IPS-NIHi7 (cell line): ENCODE results near the gene OTUD1.

ENCODE experiments used
- DNase-seq: peaks from one replicate; pipeline ENCODE4 v3.0.0; 2012; ENCODE audit warnings: mixed read lengths; ENCODE audit errors: extremely low spot score

Gene OTUD1

DNA sequence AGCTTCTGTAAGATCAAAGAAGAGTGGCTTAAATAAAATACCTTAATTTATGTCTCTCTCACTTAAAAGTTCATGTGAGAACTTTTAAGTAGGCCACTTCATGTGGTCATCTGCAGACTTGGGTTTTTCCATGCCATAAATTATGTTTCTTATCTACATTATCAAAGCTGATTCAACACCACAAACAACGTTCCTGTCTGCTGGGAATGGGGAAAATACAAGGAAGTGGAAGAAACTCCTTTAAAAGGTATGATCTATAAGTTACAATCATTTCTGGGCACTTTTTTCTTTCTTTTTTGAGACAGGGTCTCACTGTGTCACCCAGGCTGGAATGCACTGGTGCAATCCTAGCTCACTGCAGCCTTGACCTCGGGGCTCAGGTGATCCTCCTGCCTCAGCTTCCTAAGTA lies 16.9 kb upstream of the OTUD1 start:
- DNase-seq, result no peak

DNA sequence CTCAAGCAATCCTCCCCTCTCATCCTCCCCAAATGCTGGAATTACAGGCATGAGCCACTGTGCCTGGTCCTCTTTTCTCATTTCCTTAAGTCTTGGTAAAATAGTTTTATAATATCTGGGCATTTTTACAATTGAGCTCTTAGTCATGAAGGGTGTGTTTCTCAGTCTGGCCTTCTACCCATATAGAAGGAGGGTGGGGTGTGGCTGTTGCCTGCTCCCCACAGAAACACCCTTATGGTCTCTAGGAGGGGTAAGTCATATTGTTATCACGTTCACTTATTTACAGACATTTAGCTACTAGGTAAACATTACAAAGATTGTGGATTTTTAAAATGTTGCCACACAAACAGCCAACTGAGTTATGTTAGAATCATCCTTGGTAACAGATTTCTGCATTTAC lies 6.7 kb upstream of the OTUD1 start:
- no peak for DNase-seq

DNA sequence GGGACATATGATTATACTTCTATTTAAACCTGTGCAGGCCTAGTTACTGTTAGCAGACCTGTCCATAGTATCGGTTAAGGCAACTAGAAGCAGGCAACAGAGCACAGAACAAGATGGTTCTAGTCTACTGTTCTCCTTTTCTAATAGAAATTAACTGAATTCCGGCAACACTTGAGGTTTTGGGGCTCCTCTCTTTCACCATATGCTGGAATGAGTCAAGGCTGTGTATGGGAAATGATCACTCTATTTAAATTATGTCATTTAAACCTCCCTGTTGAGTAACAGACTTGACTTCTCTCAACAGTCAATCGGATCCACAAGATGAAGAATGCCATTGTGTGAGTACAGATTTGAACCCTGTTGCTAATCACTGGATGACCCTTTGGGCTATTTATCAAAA lies 6.2 kb upstream of the OTUD1 start:
- no peak for DNase-seq

DNA sequence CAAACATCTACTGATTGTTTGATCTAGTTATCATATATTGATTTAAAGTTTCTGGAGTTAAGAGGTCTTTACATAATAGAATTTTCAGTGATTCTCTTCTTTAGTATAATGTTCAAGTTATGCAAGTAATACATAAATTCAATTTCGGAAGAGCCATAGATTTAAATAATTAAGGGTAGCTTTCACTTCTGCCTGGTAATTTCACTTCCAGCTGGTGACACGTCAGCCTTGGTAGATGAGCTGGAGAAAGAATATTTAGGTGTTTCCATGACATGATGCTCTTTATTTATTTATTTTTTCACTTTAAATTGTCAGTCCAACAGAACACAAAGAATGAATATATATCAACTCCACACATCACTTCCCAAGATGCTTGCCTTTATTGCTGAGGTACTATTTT lies 5.2 kb upstream of the OTUD1 start:
- DNase-seq, result no peak

DNA sequence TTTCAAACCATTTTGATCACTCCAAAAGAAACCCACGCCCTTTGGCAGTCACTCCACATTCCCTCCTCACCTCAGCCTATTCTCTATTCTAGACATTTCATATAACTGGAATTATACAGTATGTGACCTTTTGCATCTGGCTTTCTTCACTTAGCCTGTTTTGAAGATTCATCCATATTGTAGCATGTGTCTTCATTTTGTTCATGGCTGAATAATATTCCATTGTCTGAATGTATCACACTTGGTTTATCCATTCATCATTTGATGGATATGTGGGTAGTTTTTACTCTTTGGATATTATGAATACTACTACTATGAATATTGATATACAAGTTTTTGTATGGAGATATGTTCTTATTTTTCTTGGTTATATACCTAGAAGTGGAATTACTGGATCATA lies 3.5 kb upstream of the OTUD1 start:
- DNase-seq, result no peak

DNA sequence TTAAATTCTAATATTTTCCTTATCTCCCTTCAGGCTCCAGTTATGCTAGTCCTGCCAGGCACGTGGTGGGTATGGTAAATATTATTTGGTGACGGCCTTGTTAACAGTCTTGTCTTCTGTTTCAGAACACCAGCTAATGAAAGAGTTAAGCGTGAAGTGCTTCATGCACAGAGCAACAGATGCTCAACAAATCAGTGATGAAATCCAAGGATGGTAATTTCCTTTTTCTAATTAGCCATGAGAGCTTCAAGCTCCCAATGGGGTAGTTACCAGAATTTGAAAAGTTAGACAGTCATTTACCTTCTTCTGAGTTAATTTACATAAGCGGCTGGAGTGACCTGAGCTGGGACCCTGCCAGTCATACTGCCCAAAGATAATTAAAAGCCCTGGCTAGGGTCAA lies 1.9 kb upstream of the OTUD1 start:
- no peak for DNase-seq

DNA sequence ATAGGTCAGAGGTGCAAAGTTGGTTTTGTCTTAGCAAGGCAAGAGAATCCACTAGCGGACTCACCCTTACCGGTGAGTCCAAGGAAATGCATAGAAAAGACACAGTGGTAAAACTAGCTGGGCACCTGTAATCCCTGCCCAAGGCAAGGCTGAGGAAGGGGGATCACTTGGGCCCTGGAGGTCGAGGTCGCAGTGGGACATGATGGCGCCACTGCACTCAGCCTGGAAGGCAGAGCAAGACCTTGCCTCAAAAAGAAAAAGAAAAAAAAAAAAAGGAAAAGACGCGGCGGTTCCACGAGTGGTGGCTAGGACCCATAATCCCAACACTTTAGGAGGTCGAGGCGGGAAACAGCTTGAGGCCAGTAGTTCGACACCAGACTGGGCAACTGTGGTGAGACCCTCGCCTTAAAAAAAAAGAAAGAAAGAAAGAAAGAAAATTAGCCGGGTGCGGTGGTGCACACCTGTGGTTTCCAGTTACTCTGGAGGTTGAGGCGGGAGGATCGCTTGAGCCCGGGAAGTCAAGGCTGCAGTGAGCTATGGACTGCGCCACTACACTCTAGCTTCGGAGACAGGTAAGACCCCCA lies 820 bp upstream of the OTUD1 start:
- no peak for DNase-seq

DNA sequence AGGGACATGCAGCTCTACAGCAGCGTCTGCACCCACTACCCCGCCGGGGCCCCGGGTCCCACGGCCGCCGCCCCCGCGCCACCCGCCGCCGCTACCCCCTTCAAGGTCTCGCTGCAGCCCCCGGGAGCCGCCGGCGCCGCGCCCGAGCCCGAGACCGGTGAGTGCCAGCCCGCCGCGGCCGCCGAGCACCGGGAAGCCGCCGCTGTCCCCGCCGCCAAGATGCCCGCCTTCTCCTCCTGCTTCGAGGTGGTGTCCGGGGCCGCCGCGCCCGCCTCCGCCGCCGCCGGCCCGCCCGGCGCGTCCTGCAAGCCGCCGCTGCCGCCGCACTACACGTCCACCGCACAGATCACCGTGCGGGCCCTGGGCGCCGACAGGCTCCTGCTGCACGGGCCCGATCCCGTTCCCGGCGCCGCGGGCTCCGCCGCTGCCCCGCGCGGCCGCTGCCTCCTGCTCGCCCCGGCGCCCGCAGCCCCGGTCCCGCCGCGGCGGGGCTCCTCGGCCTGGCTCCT lies 631 bp downstream of the OTUD1 start:
- peak; percentile 27 for DNase-seq

DNA sequence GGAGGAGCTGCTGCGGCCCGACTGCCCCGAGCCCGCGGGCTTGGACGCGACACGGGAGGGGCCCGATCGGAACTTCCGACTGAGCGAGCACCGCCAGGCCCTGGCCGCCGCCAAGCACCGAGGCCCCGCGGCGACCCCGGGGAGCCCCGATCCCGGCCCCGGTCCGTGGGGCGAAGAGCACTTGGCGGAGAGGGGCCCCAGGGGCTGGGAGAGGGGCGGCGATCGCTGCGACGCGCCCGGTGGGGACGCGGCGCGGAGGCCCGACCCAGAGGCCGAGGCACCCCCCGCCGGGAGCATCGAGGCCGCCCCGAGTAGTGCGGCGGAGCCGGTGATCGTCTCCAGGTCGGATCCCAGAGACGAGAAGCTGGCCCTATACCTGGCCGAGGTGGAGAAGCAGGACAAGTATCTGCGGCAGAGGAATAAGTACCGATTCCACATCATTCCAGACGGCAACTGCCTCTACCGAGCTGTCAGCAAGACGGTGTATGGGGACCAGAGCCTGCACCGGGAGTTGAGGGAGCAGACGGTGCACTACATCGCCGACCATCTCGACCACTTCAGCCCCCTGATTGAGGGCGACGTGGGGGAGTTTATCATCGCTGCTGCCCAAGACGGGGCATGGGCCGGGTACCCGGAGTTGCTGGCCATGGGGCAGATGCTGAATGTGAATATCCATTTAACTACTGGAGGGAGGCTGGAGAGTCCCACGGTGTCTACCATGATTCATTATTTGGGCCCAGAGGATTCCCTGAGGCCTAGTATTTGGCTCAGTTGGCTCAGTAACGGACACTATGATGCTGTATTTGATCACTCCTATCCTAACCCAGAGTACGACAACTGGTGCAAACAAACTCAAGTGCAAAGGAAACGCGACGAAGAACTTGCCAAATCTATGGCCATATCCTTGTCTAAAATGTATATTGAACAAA lies 1.4 kb downstream of the OTUD1 start:
- DNase-seq, result peak; percentile 22

DNA sequence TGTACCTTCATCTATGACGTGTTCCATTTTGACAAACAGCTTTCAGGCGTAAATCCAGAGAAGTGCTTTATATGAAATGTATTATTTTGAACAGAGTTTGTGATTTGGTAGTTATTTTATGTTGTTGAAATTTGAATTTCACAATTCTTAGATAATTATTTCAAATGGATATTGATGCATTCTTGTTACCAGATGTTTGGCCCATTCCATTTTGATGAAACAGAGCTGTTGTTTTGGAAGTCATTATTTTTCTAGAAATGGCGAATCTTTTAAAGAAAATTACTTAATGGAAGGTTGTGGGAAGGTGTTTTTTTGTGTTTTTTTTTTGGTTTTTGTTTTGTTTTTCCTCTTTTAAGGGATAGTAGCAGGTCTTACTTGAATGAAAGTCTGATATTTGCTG lies 2.4 kb downstream of the OTUD1 start:
- no peak for DNase-seq

DNA sequence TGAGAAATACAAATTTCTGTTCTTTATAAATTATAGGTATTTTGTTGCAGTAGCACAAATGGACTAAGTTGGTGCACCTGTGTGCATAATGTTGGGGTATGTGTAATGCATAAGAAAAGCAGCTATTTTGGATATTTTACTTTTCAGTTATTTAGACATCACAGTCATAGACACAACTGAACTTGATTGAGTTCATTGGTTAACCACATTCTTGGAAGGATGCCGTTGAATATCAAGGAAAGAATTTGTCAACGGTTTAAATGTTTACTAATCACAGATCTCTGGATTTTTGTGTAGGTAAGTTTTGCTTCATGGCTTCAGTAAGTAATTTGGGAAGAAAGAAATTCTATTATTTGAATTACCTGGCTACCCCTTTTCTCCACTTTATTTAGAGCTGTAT lies 4.1 kb downstream of the OTUD1 start:
- DNase-seq, result no peak

DNA sequence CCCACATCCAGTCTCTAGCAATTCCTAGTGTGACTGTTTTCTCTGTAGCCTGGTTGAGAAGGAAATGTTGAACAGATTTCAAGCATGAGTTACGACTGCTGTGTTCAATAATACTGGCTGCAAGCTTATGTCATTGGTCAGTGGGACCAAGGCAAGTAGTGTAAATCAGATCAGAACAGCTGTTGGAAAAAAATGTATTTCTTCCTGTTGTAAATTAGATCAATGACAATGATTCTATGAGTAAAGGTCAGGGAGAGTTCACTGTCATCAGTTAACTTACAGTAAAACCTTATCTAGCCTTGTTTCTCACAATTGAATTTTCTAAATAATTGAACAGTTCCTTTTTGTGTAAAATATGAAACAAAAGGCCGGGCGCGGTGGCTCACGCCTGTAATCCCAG lies 6.7 kb downstream of the OTUD1 start:
- DNase-seq, result no peak

DNA sequence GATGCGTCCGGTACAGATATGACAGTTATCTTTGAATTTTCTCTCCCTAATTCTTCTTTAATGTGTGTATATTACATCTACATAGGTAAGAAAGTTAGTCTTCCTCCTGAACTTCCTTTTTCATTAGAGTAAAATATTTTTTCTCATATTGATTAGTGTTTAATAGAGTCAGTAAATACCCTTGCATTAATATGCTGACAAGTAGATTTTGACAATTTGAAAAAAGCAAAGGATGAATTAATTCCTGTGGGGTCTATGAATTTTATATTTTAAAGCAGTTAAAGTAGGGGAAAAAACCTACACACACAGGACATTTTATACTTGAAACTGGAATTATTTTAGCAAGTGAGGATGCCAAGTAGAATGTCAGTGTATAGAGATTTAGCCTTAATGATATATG lies 9.4 kb downstream of the OTUD1 start:
- DNase-seq, result no peak

DNA sequence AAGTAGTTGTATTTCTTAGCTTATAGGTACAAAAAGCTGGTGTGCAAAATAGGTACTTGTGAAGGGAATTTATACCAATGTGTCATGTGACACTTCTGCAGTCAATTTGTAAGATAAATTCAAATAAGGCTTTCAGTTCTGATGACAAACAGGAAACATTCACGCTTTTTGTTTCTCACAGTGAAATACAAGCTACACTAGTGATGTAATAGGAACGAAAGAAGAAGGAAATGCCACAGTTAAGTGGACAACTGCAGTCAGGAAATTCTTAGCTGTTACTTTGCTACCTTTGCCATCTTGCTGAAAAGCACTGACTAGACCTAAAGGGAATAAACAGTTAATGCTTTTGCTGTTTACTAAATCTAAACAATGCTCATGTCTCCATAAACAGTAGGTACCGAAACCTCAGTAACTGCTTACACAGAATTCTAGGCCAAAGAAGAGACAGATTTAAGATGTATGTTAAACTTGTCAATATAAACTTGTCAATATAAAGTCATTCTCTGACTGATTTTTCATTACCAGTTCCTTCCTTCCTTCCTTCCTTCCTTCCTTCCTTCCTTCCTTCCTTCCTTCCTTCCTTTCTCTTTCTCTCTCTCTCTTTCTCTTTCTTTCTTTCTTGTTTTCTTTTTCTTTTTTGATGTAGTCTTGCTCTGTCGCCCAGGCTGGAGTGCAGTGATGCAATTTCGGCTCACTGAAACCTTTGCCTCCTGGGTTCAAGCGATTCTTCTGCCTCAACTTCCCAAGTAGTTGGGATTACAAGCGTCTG lies 10.1 kb downstream of the OTUD1 start:
- no peak for DNase-seq

DNA sequence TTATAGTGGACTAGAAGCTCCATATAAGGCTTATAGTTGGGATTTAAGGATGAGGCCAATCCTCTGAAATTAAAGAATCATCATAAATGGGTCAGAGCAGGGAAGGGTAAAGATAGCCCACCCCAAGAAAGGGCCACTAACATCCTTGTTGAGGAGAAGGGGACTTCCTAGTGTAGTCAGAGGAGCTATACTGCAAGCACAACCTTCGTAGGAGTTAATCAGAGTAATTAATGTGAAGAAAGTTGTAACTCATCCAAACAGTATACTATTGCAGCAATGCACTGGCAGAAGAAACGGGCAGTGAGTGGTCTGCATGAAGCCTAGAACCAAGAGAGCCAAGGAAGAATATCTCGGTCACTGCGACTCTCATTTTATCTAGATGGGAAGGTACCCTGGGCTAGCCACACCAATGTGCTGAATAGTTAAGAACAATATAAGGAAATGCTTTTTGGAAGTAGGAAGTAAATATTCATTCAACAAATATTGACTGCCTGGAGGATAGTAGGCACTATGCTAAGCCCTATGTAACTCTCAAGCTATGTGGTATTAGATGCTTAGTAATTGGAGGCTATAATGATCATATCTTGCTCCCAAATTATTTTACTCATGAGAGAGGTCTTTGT lies 13.3 kb downstream of the OTUD1 start:
- DNase-seq, result no peak

DNA sequence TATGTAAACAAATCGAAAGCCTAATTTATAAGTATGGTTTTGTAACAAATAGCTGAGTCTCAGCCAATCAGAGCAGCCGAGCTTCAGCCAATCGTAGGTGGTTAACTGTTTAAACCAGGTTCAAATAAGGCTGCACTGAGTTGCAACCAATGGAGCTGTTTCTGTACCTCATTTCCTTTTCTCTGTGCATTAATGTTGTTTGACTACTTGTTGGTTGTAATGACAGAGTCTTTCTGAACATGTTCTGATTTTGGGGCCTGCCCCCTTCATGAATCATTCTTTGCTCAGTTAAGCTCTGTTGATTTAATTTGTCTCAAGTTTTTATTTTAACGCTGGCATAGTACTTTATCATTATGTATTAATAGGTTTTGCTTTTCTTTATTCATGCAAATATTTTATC lies 14.6 kb downstream of the OTUD1 start:
- DNase-seq, result no peak

DNA sequence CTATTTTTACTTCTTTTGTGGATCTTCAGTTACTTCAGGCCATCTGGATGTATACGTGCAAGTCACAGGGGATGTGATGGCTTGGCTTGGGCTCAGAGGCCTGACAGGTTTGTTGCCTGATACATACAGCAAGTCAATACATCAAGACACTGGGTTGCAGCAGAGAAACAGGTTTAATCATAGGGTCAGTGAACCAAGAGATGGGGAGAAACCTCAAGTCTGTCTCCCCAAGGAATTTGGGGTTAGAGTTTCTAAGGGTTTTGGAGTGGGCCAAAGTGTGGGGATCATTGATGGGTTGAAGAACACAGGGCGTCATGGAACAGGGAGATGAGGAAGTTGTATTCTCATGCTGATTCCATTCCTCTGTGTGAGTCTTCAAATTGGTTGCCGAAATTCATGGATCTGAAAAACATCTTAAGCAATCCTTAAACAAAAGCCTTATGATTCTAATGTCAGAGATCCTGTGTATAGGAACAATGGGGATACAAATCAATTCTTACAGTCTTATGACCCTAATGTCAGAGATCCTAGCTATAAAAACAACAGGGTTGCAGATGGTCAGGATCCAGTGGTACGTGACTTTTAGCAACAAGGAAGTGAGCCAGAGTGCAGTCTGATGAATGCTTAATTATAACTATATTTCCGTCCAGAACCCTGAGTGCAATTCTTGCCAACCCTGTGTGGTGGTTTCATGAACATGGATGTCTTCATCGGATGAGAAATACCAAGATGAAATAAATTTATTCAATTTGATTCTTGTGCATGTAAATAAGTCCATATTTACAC lies 18.9 kb downstream of the OTUD1 start:
- DNase-seq, result no peak

DNA sequence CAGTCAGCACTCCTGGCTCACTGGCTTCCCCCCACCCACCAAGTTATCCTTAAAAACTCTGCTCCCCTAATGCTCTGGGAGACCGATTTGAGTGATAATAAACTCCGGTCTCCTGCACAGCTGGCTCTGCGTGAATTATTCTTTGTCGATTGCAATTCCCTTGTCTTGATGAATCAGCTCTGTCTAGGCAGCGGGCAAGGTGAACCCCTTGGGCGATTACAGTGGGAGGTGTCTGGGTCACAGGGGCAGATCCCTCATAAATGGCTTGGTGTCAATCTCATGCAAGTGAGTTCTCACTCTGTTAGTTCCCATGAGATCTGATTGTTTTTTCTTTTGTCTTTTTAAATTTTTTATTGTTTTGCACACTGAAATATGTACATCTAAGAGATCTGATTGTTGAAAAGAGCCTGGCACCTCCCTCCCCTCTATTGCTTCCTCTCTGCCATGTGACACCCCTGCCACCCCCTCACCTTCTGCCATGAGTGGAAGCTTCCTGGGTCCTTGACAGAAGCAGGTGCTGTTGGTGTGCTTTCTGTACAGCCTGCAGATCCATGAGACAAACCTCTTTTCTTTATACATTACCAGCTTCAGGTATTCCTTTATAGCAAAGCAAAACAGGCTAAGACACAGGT lies 20.5 kb downstream of the OTUD1 start:
- no peak for DNase-seq

DNA sequence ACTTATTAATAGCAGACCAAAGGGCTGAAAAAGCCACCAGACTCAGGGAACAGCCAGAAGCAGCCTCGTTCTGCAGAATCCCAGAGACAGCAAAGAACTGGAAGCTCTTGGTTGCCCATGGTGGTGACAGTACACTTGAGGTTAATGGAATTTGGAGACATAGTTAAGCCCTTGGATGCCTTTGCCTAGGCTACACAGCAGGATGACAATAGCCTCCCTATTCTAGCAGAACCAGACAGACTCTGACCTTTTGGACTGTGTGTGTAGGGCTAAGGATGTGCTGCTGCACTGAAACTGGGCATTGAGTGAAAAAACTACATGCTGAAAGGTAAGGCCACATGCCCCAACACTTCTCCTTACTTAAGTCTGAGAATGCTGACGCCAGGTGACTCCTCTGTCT lies 22.7 kb downstream of the OTUD1 start:
- DNase-seq, result no peak

DNA sequence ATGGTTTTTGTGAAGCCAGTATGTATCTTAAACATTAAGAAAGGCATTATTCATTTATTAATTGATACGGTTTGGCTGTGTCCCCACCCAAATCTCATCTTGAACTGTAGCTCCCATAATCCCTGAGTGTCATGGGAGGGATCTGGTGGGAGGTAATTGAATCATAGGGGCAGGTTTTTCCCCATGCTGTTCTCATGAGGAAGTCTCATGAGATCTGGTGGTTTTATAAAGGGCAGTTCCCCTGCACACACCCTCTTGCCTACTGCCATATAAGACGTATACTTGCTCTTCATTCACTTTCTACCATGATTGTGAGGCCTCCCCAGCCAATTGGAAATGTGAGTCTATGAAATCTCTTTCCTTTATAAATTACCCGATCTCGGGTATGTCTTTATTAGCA lies 28.1 kb downstream of the OTUD1 start:
- DNase-seq, result no peak

DNA sequence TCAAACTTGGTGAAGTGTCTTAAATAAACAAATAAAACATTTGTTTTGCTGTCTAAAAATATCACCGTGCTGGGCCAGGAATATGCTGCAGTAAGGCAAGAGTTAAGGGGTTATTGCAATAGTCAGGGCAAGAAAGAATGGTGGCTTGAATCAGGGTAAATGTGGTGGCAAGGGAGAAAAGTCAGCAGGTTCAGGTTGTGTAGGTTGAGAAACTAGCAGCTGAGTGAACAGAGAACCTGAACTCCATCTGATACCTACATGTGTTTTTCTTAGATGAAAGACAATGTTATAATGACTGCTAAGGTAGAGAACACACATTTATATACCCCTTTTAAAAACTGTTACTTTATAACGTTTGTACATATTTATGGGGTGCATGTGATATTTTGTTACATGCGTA lies 28.7 kb downstream of the OTUD1 start:
- no peak for DNase-seq
